ENCODE measurements around the gene PRKCB.

The PRKCB gene

DNA sequence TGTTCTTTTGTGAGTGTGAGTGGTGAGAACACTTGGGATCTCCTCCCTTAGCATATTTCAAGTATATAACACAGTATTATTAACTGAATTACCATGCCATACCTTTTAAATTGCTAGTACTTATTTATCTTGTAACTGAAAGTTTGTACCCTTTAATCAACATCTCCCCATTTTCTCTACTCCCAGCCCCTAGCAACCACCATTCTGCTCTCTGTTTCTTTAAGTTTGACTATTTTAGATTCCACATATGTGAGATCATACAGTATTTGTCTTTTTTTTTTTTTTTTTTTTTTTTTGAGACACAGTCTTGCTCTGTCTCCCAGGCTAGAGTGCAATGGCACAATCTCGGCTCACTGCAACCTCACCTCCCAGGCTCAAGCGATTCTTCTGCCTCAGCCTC lies 302.8 kb downstream of the PRKCB start:
- no peak overlapping the region for H3K4me3 ChIP-seq (replicated peaks; ENCODE audit: low read depth, low read length)
- TF ChIP-seq, protein P1, sequence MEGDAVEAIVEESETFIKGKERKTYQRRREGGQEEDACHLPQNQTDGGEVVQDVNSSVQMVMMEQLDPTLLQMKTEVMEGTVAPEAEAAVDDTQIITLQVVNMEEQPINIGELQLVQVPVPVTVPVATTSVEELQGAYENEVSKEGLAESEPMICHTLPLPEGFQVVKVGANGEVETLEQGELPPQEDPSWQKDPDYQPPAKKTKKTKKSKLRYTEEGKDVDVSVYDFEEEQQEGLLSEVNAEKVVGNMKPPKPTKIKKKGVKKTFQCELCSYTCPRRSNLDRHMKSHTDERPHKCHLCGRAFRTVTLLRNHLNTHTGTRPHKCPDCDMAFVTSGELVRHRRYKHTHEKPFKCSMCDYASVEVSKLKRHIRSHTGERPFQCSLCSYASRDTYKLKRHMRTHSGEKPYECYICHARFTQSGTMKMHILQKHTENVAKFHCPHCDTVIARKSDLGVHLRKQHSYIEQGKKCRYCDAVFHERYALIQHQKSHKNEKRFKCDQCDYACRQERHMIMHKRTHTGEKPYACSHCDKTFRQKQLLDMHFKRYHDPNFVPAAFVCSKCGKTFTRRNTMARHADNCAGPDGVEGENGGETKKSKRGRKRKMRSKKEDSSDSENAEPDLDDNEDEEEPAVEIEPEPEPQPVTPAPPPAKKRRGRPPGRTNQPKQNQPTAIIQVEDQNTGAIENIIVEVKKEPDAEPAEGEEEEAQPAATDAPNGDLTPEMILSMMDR (IDR thresholded peaks at IDR 0.05; ENCODE audit: low read length, missing control alignments), result no peak
- no peak for DNase-seq (ENCODE audit: low read depth)

DNA sequence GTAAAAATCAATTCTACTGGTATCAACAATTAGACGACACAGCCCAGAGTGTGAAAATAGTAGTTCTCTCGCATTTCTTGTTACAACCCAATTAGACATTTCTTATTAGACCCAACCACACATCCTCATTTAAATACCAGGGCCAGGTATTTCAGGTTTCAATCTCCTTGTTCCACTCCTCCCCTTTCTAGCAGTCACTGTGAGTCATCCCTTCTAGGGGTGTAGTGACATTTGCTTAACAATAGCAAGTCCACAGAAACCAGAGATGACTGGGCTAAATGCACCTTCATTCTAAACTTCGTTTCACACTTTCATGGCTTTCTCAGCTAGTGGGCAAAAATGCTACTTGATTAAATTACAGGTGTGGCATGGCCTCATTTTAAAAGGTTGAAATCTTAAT lies 303.5 kb downstream of the PRKCB start:
- TF ChIP-seq, protein P1 (IDR thresholded peaks at IDR 0.05; ENCODE audit: low read length, missing control alignments), result no peak
- H3K4me3 ChIP-seq (replicated peaks; ENCODE audit: low read depth, low read length), result no peak overlapping the region
- DNase-seq (ENCODE audit: low read depth), result no peak

DNA sequence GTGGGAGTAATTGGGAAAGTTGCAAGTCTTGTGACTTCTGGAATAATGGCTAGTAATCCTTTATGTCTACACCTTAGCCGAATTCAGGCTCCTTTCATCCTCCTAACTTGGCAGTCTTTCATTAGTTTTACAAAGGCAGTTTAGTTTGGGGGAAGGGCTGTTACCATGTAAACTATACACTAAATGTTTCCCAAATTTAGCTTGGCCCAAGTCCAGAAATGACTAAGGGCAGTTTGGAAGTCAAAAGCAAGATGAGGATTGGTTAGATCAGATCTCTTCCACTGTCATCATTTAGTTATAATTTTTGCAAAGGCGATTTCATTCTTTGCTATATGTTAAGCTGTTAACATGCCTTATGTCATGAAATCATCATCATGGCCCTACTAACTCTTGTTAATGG lies 304.9 kb downstream of the PRKCB start:
- TF ChIP-seq, protein P1 (IDR thresholded peaks at IDR 0.05; ENCODE audit: low read length, missing control alignments), result no peak

DNA sequence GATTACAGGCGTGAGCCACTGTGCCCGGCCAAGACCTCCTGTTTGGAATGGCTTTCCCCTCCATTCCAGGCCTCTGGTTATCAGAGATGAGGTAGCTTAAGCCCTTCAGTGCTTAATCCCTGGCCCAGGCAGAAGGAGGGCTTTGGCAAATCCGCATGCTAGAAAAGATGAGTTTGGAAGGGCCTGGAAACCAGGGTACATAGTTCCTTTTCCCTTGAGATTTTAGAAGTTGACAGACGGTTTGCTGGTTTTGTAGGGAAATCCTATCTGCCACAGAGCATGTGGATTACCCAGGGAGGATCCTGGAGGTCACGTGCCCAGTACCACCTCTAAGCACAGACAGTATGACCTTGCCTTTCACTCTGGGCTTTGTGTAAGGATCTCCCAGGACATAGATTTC lies 305.7 kb downstream of the PRKCB start:
- DNase-seq (ENCODE audit: low read depth), result no peak
- TF ChIP-seq, protein P1 (IDR thresholded peaks at IDR 0.05; ENCODE audit: low read length, missing control alignments), result no peak
- H3K4me3 ChIP-seq (replicated peaks; ENCODE audit: low read depth, low read length), result no peak overlapping the region

More for the DNA sequence above, 304.9 kb downstream of the PRKCB start:
- no peak overlapping the region for H3K4me3 ChIP-seq (replicated peaks; ENCODE audit: low read depth, low read length)
- DNase-seq (ENCODE audit: low read depth), result no peak

DNA sequence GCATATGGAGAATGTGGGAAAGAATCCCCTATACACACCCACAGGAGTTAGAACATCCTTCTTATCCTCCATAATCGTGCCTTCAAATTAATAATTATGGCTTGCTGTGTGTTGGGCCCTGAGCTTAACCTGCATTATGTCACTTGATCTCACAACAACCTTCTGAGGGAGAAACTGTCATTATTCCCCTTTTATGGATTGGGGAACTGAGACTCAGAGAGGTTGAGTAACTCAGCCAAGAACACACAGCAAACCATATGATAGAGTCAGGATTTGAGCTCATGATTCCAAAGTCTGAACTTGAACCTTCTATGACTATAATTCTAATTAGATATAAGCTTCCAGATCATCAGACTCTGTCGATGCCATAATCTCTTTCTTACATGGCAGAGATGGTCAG lies 306.1 kb downstream of the PRKCB start:
- DNase-seq (ENCODE audit: low read depth), result no peak
- H3K4me3 ChIP-seq (replicated peaks; ENCODE audit: low read depth, low read length), result no peak overlapping the region
- TF ChIP-seq, protein P1 (IDR thresholded peaks at IDR 0.05; ENCODE audit: low read length, missing control alignments), result no peak

DNA sequence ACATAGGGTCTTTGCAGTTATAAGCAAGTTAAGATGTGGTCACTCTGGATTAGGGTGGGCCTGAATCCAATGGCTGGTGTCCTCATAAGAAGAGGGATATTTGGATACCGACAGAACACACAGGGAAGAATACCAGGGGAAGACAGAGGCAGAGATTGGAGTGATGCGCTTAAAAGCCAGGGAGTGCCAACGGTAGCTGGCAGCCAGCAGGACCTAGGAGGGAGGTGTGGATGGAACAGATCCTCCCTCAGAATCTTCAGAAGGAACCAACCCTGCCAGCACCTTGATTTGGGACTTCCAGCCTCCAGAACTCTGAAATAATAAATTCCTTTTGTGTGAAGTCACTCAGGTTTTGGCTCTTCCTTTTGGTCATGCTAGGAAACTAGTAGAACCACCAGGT lies 310.1 kb downstream of the PRKCB start:
- TF ChIP-seq, protein P1 (IDR thresholded peaks at IDR 0.05; ENCODE audit: low read length, missing control alignments), result no peak
- no peak overlapping the region for H3K4me3 ChIP-seq (replicated peaks; ENCODE audit: low read depth, low read length)
- DNase-seq (ENCODE audit: low read depth), result no peak

DNA sequence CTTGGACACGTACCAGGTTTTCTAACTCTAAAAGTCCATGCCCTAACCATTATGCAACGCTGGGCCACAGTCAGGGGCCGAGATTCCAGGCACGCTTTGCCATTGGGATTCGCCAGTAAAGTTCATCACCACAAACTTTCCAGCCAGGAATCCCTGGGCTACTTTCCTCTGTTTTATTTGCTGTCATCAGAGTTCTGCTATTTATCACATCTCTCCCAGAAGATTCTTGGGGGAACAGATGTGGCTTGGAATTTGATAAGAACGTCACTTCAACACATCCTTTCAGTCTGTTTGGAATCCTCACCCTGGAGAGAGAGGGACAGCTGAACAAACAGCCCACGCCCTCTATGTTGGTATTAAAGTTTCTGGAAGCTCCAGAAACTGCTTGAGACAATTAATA lies 310.7 kb downstream of the PRKCB start:
- H3K4me3 ChIP-seq (replicated peaks; ENCODE audit: low read depth, low read length), result no peak overlapping the region
- TF ChIP-seq, protein P1 (IDR thresholded peaks at IDR 0.05; ENCODE audit: low read length, missing control alignments), result no peak
- no peak for DNase-seq (ENCODE audit: low read depth)

All from fibroblast of pulmonary artery (primary cell).